GM19324 (cell line): ENCODE results near the gene XXYLT1.

Source experiments
- ATAC-seq: cut with Tn5 transposase; IDR thresholded peaks from one replicate; pipeline ENCODE4 v1.9.1; 2021; ENCODE audit warnings: mild to moderate bottlenecking, moderate library complexity; ENCODE audit not compliant: unreplicated experiment, low FRiP score

The XXYLT1 gene

GRCh38 chr3:195086341-195086740, 184.6 kb downstream of the XXYLT1 start:
- ATAC-seq, result no peak

DNA sequence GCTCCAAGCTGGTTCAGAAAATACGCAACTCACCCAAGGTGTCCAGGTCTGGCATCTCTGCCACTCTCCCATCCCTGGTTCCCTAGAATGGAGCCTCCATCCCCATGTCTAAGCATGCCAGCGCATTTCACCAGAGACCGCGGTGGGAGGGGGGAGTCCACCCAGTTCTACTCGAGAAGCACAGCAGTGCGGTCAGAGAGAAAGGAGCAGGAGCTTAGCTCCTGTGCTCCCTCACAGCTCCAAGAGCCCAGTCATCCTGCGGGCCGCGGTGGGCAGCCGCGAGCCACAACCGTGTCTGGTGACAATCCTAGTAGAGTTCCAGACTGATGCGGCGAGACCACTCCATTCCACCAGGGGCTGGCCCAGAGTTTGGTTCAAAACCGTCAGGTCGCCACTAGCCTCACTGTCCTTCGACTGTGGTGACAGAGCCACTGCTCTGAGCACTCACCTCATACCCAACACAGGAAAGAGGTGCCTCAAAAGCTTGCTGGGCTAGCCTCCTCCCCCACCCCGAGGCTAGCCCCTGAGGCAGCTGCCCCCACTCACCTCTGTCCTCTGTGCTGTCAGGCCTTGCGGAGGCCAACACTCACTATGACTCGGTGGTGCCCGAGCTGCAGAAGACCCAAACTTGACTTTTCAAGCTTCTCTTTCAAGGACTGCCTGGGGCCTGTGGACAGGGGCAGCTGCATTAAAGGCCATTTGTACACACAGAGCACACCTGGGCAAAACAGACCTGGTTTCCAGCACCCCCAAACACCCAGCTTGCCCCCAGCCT, 185.4 kb downstream of the XXYLT1 start:
- ATAC-seq, result no peak

DNA sequence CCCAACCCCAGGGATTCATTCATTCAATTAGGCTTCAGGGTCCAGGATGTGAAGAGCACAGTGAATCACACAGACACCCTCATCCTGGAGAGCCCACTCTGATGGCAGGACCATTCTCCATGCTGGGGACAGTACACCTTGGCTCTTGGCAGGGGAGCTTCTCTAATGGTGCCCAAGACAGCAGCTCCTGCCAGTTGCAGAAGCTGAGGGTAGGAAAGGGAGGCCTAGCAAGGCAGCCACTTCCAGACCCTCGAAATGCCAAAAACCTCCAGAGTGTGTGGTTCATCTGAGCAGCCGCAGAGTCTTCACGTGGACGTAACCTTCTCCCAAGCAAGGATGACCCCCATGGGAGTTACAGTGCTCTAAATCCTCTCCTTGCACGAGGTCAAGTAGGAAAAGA, 186.2 kb downstream of the XXYLT1 start:
- no peak for ATAC-seq

- no peak for ATAC-seq
These were observed 187.3 kb downstream of the XXYLT1 start for GRCh38 chr3:195083659-195084058.

- ATAC-seq, result no peak
These were observed 188.1 kb downstream of the XXYLT1 start for GRCh38 chr3:195082811-195083210.

GRCh38 chr3:195081242-195081963, 189.6 kb downstream of the XXYLT1 start:
- no peak for ATAC-seq

GRCh38 chr3:195080571-195081151, 190.3 kb downstream of the XXYLT1 start:
- ATAC-seq, result no peak

DNA sequence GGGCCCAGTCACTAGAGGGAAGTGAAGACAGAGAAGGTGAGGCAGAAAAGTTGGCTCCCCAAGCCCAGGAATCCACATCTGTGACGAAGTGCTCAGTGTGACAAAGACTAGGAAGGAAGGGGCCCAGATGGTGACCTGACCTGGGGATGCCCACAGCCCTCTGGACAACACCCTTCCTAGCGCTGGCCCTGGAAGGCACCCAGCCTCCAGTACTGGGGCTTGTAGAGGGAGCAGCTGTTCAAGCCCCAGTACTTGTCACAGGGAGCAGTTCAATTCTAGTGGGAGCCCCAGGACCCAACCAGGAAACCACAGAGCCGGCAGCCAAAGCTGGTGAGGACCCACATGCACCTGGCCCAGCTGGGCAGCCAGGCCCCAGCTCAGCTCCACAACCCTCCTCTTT, 190.8 kb downstream of the XXYLT1 start:
- ATAC-seq, result no peak

GRCh38 chr3:195079636-195080035, 191.3 kb downstream of the XXYLT1 start:
- ATAC-seq, result no peak

GRCh38 chr3:195078891-195079440, 192.0 kb downstream of the XXYLT1 start:
- no peak for ATAC-seq

- ATAC-seq, result no peak
These were observed 193.1 kb downstream of the XXYLT1 start for GRCh38 chr3:195077611-195078540.

- no peak for ATAC-seq
These were observed 193.9 kb downstream of the XXYLT1 start for GRCh38 chr3:195076981-195077610.

GRCh38 chr3:195075941-195076875, 194.8 kb downstream of the XXYLT1 start:
- ATAC-seq, result no peak

GRCh38 chr3:195075199-195075940, 195.6 kb downstream of the XXYLT1 start:
- ATAC-seq, result no peak

- ATAC-seq, result no peak
These were observed 196.8 kb downstream of the XXYLT1 start for GRCh38 chr3:195073866-195074860.

DNA sequence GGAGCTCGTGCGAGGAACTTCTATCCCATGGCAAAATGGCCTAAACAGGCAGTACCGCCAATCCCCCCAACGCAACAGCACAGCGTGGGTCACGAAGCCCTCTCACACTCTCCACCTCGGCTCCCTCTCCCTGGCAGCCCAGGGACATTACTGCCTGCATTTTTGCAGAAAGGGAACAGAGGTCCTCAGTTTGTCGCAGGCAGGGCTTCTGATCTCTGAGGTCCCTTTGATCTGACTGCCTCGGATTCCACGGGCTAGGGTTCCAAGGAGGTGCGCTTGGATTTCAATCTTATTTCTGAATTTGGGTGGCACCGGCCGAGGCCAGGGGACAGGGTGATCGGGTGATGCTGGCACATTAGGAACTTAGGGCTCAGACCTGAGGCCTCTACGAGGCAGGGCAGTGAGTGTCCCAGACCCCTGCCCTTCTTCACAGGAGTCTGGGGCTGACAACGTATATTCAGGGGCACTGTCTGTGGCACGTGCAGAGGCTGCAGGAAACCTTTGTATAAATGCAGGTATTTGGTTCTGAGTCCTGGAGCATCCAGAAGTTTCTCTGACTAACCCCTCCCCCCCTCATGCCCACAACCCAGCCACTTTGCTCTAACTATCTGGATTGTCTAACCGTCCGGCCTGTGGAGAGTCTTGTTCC, 197.9 kb downstream of the XXYLT1 start:
- ATAC-seq, result no peak
